Measurements from ENCODE around the gene AS3MT. TPM values are rescaled to one million over a fixed set of nuclear protein-coding genes. Genes with fewer than 3 reads are reported as not detected.
"Not testable (repeated sequence)": the region's sequence is repeated elsewhere in the genome, so short reads cannot be mapped to it uniquely, and the experiment has no call there.

AS3MT gene
- not detected in 2 replicates for total RNA-seq (2014; rRNA removed; shearing (Covaris generic))

GRCh38 chr10:102869258-102870198 lies at the start of gene AS3MT:
Gene AS3MT (plus strand): TSS chr10:102869470. CDS start chr10:102869593, 123 bp downstream.
- no peak for DNase-seq (ENCODE audit: low spot score)

- DNase-seq (ENCODE audit: low spot score): not testable (repeated sequence)
Measured at GRCh38 chr10:102820008-102820407, 49.3 kb upstream of the AS3MT start.

GRCh38 chr10:102822222-102822621 lies 47.0 kb upstream of the AS3MT start:
- DNase-seq (ENCODE audit: low spot score): no peak

- no peak for DNase-seq (ENCODE audit: low spot score)
Measured at GRCh38 chr10:102824664-102825063, 44.6 kb upstream of the AS3MT start.

GRCh38 chr10:102826148-102826796 lies 43.0 kb upstream of the AS3MT start:
- no peak for DNase-seq (ENCODE audit: low spot score)

- no peak for DNase-seq (ENCODE audit: low spot score)
Measured at GRCh38 chr10:102827597-102827975, 41.7 kb upstream of the AS3MT start.

- DNase-seq (ENCODE audit: low spot score): no peak
Measured at GRCh38 chr10:102831322-102832071, 37.8 kb upstream of the AS3MT start.

- DNase-seq (ENCODE audit: low spot score): no peak
Measured at GRCh38 chr10:102832248-102832647, 37.0 kb upstream of the AS3MT start.

- DNase-seq (ENCODE audit: low spot score): no peak
Measured at GRCh38 chr10:102832987-102833386, 36.3 kb upstream of the AS3MT start.

- DNase-seq (ENCODE audit: low spot score): no peak
Measured at GRCh38 chr10:102834143-102834542, 35.1 kb upstream of the AS3MT start.

GRCh38 chr10:102835007-102835482 lies 34.2 kb upstream of the AS3MT start:
- DNase-seq (ENCODE audit: low spot score): peak; percentile 90

- no peak for DNase-seq (ENCODE audit: low spot score)
Measured at GRCh38 chr10:102837230-102837721, 32.0 kb upstream of the AS3MT start, which contains the start of gene CYP17A1. Gene CYP17A1 (minus strand): TSS chr10:102837413. CDS start chr10:102837361, 52 bp downstream.

GRCh38 chr10:102838276-102838927 lies 30.9 kb upstream of the AS3MT start:
- DNase-seq (ENCODE audit: low spot score): not testable (repeated sequence)

GRCh38 chr10:102841827-102842345 lies 27.4 kb upstream of the AS3MT start:
- no peak for DNase-seq (ENCODE audit: low spot score)

GRCh38 chr10:102843139-102843538 lies 26.1 kb upstream of the AS3MT start:
- not testable (repeated sequence) for DNase-seq (ENCODE audit: low spot score)

GRCh38 chr10:102844190-102844776 lies 25.0 kb upstream of the AS3MT start:
- not testable (repeated sequence) for DNase-seq (ENCODE audit: low spot score)

GRCh38 chr10:102845352-102845902 lies 23.8 kb upstream of the AS3MT start:
- DNase-seq (ENCODE audit: low spot score): no peak

- no peak for DNase-seq (ENCODE audit: low spot score)
Measured at GRCh38 chr10:102850025-102850518, 19.2 kb upstream of the AS3MT start.

GRCh38 chr10:102853237-102853636 lies 16.0 kb upstream of the AS3MT start:
- DNase-seq (ENCODE audit: low spot score): not testable (repeated sequence)

All from HT-29 (cell line).